ENCODE measurements around the gene TBC1D25.

The TBC1D25 gene

DNA sequence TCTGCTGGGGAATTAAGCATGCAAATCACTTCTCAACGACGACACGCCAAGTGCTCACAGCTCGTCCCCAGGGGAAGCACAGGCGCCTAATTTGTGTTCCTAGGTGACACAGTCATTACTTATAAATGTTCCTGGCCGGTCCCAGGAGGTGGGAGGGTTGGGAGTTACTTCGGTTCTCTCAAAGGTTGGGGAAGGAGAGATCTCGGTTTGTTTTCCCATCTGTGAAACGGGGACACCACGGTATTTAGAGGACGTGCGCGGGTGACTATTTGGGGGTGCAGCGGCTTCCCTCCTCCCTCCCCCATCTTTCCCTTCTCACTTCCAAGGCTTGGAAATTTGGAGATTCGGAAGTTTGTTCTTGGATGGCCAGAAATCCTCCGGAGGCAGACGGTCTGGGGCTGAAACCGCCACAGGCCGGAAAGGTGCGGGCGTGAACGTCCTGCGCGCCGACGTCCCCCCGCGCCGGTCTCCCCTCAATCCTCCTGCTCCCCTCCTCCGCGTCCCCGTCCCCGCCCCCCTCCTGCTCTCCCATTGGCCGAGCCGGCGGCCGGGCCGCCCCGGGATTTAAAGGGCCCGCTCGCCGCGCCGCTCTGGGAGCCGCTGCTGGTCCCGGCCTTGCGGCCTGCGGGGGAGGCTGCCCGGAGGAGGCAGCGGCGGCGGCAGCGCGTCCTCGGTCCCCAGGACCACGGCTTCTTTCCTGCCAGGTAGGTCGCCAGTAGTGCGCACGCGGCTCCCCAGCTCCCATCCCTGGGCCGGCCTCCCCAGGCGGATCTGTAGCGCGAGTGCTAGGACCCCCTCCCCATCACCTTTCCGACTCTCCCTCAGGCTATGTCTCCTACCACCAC, 30.9 kb upstream of the TBC1D25 start, which contains the start of gene PORCN:
PORCN (plus strand) TSS at position 593 of the 845 bp plus-strand sequence. CDS start 829 bp downstream, outside the sequence.
- no peaks in the 10 kb centered on the region for H3K36me3 ChIP-seq (ENCODE audit: low read length)
- peak within 1 kb of the TSS; percentile 49; the same call in 1 of the 2 replicates for H3K27ac ChIP-seq (ENCODE audit: low read depth, low read length)
- peak within 1 kb of the TSS; percentile 66 for H3K4me2 ChIP-seq (ENCODE audit: low read depth, low read length, poor library complexity, severe bottlenecking)
- no peaks in the 10 kb centered on the region for H3K27me3 ChIP-seq (ENCODE audit: low read length)
- H4K20me1 ChIP-seq (ENCODE audit: low read depth, low read length): no peaks in the 10 kb centered on the region
- H3F3A ChIP-seq (ENCODE audit: insufficient read depth): no peaks in the 10 kb centered on the region; the same call in 1 of the 2 replicates
- peak within 1 kb of the TSS; percentile 91 for H2AFZ ChIP-seq (ENCODE audit: low read depth, low read length, severe bottlenecking)
- H3K9me3 ChIP-seq (ENCODE audit: insufficient read depth, low read length): no peaks in the 10 kb centered on the region
- no peak for TF ChIP-seq EZH2phosphoT487 (conservative IDR thresholded peaks at IDR 0.05; ENCODE audit: low read length)
- TF ChIP-seq, protein P1, sequence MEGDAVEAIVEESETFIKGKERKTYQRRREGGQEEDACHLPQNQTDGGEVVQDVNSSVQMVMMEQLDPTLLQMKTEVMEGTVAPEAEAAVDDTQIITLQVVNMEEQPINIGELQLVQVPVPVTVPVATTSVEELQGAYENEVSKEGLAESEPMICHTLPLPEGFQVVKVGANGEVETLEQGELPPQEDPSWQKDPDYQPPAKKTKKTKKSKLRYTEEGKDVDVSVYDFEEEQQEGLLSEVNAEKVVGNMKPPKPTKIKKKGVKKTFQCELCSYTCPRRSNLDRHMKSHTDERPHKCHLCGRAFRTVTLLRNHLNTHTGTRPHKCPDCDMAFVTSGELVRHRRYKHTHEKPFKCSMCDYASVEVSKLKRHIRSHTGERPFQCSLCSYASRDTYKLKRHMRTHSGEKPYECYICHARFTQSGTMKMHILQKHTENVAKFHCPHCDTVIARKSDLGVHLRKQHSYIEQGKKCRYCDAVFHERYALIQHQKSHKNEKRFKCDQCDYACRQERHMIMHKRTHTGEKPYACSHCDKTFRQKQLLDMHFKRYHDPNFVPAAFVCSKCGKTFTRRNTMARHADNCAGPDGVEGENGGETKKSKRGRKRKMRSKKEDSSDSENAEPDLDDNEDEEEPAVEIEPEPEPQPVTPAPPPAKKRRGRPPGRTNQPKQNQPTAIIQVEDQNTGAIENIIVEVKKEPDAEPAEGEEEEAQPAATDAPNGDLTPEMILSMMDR (IDR thresholded peaks at IDR 0.05; ENCODE audit: insufficient read depth, low read length, poor library complexity, severe bottlenecking): no peak
- no peaks in the 10 kb centered on the region for H3K79me2 ChIP-seq (ENCODE audit: insufficient read depth, low read length)
- no peaks in the 10 kb centered on the region for H3K9me2 ChIP-seq (replicated peaks; ENCODE audit: insufficient read depth, low read length)
- H3K4me3 ChIP-seq (ENCODE audit: insufficient read depth, low read length, poor library complexity, severe bottlenecking): peak within 1 kb of the TSS; percentile 71
- peak within 1 kb of the TSS; percentile 81 for H3K9ac ChIP-seq (ENCODE audit: low read length)

DNA sequence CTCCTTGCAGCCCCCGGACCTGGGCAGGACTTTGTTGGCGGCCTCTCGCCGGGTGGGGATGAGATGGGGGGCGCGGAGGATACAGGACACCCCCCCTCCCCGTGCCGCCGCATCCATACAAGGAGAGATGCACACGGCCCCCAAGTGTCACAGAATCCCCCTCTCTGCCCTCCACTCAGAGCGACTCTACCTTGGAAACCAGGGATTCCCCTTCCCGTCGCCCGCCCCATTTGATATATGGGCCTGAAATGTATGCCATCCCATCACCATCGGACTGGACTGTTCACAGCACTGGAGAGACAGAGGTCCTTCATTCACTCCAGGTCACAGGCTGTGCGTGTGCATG, 30.3 kb upstream of the TBC1D25 start:
- H3K27ac ChIP-seq (ENCODE audit: low read depth, low read length): no peak overlapping the region
- H3K9me2 ChIP-seq (replicated peaks; ENCODE audit: insufficient read depth, low read length): no peaks in the 10 kb centered on the region
- H3K79me2 ChIP-seq (ENCODE audit: insufficient read depth, low read length): no peaks in the 10 kb centered on the region
- no peaks in the 10 kb centered on the region for H3K36me3 ChIP-seq (ENCODE audit: low read length)
- H3K4me2 ChIP-seq (ENCODE audit: low read depth, low read length, poor library complexity, severe bottlenecking): peak overlapping the region; percentile 66
- no peaks in the 10 kb centered on the region; the same call in 1 of the 2 replicates for H3F3A ChIP-seq (ENCODE audit: insufficient read depth)
- peak overlapping the region; percentile 81 for H3K9ac ChIP-seq (ENCODE audit: low read length)
- no peaks in the 10 kb centered on the region for H3K9me3 ChIP-seq (ENCODE audit: insufficient read depth, low read length)
- no peaks in the 10 kb centered on the region for H3K27me3 ChIP-seq (ENCODE audit: low read length)
- no peaks in the 10 kb centered on the region for H4K20me1 ChIP-seq (ENCODE audit: low read depth, low read length)
- TF ChIP-seq, protein P1 (IDR thresholded peaks at IDR 0.05; ENCODE audit: insufficient read depth, low read length, poor library complexity, severe bottlenecking): no peak
- TF ChIP-seq EZH2phosphoT487 (conservative IDR thresholded peaks at IDR 0.05; ENCODE audit: low read length): no peak
- peak overlapping the region; percentile 71 for H3K4me3 ChIP-seq (ENCODE audit: insufficient read depth, low read length, poor library complexity, severe bottlenecking)
- H2AFZ ChIP-seq (ENCODE audit: low read depth, low read length, severe bottlenecking): peak overlapping the region; percentile 91

DNA sequence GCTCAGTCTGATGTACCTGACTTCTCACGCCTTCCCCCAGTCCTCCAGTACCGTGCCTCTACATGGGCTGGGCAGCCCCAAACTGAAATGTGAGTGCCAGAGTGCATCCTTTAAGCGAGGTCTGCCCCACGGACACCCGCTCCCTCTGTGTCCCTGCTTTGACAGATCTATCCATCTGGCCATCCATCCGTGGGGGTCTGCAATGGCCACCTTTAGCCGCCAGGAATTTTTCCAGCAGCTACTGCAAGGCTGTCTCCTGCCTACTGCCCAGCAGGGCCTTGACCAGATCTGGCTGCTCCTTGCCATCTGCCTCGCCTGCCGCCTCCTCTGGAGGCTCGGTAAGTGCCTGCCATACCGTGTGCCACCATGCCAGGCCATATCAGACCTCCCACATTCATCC, 29.9 kb upstream of the TBC1D25 start:
- no peaks in the 10 kb centered on the region for H3K27me3 ChIP-seq (ENCODE audit: low read length)
- TF ChIP-seq, protein P1 (IDR thresholded peaks at IDR 0.05; ENCODE audit: insufficient read depth, low read length, poor library complexity, severe bottlenecking): no peak
- no peak for TF ChIP-seq EZH2phosphoT487 (conservative IDR thresholded peaks at IDR 0.05; ENCODE audit: low read length)
- H3K36me3 ChIP-seq (ENCODE audit: low read length): no peaks in the 10 kb centered on the region
- H3K9me3 ChIP-seq (ENCODE audit: insufficient read depth, low read length): no peaks in the 10 kb centered on the region
- no peaks in the 10 kb centered on the region for H4K20me1 ChIP-seq (ENCODE audit: low read depth, low read length)
- H2AFZ ChIP-seq (ENCODE audit: low read depth, low read length, severe bottlenecking): no peak overlapping the region
- no peaks in the 10 kb centered on the region for H3K9me2 ChIP-seq (replicated peaks; ENCODE audit: insufficient read depth, low read length)
- H3K4me3 ChIP-seq (ENCODE audit: insufficient read depth, low read length, poor library complexity, severe bottlenecking): peak overlapping the region; percentile 71
- no peaks in the 10 kb centered on the region; the same call in 1 of the 2 replicates for H3F3A ChIP-seq (ENCODE audit: insufficient read depth)
- no peak overlapping the region for H3K27ac ChIP-seq (ENCODE audit: low read depth, low read length)
- peak overlapping the region; percentile 81 for H3K9ac ChIP-seq (ENCODE audit: low read length)
- H3K79me2 ChIP-seq (ENCODE audit: insufficient read depth, low read length): no peaks in the 10 kb centered on the region
- peak overlapping the region; percentile 66 for H3K4me2 ChIP-seq (ENCODE audit: low read depth, low read length, poor library complexity, severe bottlenecking)

Data from SU-DHL-6 (cell line).